ENCODE measurements around the gene BICD2.
A peak's percentile ranks its signal among the peaks of the same experiment; 100 is the strongest.

The BICD2 gene

DNA sequence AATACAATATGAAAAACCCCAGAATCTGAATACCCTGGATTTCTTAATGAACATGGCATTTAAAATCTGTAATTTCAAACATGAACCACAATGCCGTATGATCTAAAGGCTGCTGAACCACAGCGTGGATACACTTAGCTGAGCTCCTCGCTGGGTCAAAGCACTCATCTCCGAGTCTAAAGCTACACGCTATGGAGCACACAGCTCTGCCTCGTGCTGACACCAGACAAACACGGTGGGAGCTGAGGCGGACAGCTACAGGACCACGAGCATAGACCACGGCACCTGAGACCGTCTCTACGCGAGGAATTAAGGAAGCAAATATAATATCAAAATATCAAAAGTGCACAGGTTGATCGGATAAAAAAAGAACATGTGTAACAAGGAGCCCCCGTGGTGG lies 51.9 kb downstream of the BICD2 start:
- DNase-seq = no peak

DNA sequence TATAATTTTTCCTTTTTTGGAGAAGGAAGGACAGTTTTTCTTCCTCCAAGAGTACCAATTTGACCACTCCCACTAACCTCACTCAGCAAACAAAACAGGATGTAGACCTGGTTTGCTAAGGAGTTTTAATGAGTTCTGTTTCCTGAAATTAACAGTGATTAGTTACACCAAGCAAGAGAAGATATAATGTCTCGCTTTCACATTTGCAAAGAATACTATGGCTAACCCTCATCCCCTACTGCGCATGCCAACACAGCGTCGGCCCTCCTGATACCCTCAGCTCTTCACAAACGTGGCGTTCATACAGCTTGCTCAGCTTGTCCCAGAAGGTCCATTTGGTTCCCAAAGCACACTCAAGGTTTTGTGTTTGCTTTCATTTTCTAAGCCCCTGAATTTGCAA lies 52.8 kb downstream of the BICD2 start:
- no peak for DNase-seq

DNA sequence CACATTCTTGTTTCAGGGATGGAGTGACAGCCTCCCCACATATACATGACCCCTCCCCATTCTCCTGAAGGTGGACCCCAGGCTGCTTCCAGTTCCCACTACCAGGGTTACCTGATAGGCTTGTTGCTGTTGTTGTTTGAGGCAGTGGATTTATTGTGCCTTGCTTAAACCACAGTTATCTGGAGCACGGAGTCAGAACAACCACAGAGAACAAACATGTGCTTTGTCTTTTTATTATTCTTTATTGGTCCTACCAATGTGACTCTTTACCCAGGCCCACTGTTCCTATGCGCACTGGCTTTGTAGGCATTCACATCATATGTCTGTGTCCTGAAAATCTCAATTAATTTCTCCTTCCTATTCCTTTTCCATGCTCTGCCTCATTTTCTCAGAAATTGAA lies 53.5 kb downstream of the BICD2 start:
- no peak for DNase-seq

DNA sequence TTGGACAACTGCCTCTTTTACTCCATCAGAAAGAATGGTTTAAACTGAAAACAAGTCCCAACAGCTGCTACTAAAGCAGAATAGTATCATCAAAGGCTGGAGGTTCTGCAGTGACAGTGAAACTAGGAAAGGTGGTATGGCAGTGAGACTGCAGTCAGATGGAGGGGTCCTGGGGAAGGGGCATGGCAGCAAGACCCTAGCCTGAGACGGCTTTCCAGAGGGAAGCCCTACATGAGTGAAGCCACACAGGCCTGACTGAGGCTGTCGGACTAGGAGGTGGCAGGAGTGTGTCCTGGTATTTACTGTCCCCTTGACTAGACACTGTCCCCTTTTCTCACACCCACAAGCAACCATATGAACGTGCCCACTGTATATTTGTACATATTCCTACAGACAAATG lies 54.3 kb downstream of the BICD2 start:
- DNase-seq = no peak

DNA sequence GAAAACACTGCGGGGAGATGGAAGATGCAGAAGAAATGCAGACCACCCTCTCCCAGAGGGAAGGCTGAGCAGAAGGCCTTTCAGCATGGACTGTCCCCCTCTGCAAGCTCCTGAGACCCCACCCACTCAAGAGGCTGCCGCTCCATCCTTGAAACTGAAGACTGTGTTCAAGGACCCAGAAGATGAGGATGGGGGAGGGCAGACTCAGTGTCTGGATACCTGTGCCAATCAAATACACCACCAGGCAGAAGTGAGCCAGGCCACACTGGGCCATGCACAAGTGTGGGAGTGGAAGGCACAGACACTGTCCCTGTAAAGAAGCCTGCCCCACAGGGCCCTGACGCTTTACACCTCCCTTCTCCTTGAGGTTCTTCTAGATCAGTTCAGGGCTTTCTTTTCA lies 54.7 kb downstream of the BICD2 start:
- no peak for DNase-seq

DNA sequence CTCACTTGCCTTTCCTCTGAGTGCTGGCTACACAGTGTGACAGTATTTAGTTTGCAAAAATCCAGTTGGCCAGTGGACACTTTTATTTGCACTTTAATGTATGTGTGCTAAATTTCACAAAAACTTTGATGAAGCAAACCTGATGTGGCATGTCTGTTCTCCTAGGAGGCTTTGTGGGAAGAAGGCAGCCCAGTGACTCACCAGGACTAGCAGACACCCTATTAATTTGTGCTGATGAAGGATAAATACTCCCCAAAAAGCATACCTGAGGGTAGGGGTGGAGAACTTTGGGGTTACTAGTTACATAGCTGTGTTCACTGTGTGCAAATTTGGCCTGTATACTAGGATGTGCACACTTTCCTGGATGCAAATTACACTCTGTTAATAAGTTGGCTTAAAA lies 55.4 kb downstream of the BICD2 start:
- DNase-seq = no peak

DNA sequence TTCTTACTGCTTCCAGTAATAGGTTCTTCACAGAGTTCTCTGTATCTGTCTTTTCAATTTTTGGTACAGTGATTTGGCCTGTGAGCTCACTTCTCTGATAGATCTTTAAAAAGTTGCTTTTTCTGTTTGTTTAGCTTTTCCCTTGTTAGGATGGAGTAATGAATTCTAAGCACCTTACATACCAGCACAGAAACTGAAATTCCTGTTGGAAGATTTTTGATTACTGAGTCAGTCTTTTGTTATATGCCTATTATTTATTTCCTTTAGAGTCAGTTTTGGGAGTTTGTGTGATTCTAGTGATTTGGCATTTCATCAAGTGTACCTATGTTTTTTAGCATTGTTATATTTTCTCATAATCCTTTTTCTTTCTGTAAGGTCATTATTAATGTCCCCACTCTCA lies 57.1 kb downstream of the BICD2 start:
- DNase-seq = no peak

- DNase-seq = no peak
Observed at GRCh38 chr9:92706218-92706940, 58.3 kb downstream of the BICD2 start.

DNA sequence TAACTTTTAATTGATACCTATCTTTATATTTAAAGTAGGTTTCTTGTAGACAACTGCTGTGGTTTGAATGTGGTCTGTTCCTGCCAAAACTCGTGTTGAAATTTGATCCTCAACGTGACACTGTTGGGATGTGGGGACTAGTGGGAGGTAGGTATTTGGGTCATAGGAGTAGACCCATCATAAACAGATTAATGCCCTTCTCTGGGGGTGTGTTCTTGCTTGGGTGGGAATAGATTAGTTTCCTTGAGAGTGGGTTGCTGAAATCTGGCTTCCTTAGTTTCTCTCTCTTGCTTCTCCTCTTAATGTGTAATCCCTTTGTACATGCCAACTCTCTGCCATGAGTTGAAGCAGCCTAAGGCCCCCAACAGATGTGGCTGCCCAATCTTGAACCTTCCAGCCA lies 60.1 kb downstream of the BICD2 start:
- no peak for DNase-seq

DNA sequence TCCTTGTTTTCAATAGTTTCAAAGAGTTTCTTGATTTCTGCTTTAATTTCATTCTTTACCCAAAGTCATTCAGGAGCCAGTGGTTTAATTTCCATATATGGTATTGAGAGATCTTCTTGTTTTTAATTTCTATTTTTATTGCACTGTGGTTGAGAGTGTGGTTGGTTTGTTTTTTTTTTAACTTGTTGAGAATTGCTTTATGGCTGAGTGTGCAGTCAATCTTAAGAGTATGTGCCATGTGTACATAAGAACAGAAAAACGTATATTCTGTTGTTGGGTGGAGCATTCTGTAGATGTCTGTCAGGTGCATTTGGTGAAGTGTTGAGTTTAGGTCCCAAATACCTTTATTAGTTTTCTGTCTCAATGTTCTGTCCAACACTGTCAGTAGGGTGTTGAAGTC lies 68.0 kb downstream of the BICD2 start:
- DNase-seq = no peak

DNA sequence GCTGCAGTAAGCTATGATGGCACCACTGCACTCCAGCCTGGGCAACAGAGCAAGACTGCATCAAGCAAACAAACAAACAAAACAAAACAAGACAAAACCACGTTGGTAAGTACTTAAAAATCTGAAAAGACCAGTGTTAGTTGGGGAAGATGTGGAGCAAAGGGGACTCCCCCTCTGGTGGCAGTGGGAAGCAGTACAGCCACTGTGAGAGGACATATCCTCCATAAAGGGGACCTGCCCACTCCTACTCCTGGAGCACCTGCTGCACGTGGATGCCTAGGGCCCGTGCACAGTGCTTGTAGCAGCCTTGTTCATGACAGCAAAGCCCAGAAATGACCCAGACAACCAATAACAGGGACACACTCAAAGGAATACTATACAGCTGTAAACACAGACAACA lies 77.7 kb downstream of the BICD2 start:
- DNase-seq = no peak

GRCh38 chr9:92685022-92685421 lies 79.6 kb downstream of the BICD2 start:
- no peak for DNase-seq

DNA sequence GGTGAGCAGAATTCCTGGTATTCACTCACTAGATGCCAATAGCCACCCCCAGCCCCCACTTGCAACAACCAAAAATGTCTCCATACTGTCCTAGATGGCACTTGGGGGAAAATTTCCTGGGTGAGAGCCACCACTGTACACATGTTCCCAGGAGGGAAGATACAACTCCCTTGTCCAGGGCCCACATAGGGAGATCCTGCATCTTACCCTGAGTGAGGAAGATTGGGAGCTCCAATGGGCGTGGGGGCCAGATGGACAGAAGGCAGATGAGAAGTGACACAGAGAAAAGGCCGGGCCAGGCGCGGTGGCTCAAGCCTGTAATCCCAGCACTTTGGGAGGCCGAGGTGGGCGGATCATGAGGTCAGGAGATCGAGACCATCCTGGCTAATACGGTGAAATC lies 82.4 kb downstream of the BICD2 start:
- no peak for DNase-seq

- DNase-seq = no peak
Observed at GRCh38 chr9:92680166-92681119, 84.2 kb downstream of the BICD2 start.

DNA sequence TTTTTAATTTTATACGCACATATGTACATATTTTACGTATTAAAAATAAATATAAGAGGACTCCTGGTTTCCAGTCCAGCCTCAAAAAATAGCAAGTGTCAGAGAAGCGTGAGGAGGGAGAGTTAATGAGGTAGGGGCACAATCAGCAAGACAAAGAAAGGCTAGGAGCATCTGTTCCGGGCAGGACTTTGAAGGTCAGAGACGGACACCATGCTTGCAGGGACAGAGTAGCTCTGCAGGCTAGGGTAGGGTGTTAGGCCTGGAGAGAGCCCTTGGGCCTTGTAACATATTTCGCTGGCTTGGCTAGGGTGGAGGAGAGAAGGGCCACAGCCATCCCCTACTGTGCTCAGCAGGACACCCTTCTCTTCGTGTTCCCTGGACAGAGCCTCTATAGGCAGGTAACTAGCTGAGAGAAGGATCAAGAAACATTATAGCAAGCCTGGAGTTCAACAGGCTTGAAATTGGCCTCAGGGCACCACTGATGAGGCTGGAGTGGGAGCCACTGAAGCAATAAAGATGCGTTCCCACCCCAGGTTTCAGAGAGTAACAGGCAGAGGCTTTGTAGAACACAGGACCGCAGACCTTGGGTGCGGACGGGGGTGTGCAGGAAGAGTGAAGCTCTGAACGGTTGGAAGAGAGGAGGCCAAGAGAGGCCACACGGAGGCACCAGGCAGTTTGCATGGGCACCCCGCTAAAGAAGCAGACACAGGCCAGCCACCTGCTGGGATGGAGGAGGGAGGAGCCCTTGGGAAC lies 85.0 kb downstream of the BICD2 start:
- no peak for DNase-seq

DNA sequence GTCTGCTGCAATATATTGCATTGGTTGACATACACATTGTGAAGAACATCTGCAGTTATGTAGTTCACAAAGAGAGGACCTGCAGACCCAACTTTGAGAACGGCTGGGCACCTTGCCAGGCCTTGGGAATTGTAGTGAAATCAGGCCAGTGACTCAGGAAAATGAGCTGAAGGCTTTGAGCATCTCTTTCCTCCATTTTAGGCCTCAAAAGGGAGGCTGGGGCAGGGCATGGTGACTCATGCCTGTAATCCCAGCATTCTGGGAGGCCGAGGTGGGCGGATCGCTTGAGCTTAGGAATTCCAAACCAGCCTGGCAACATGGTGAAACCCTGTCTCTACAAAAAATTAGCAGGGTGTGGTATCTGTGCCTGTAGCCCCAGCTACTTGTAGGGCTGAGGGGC lies 93.3 kb downstream of the BICD2 start:
- DNase-seq = no peak

DNA sequence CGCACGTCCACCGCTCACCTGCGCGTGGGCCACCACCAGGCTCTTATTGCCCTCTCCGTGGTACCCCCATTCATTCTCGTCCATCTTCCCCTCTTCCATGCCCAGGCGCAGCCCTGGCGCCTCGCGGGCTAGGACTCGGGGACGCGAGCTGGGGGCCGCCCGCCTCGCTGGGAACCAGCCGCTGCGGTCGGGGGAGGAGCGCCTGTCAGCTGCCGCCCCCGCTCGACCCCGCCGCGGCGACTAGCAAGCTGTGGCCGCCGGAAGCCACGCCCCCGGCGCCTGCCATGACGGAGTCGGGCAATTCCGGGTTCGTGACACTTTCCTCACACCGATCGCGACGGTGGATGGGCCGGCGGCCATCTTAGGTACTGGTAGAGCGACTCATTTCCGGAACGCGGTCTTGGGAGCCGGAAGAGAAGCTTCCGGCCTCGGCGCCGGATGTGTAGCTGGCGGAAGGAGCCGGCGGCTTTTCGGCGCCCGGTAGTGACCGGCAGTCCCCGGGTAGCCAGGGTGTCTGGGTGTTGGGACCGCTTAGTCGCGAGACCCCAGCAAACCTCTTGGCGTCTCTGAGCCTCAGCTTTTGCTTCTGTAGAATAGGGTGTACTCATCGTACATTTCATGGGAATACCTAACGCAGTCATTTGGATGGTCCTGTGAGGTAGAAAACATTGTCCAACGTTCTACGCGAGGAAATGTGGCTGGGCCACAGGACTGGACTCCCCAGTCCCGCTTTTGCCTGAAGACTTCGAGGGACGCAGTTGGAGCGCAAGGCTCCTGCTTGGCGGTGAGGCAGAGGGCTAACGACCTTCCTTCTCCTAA lies 94.5 kb downstream of the BICD2 start, which contains the start of gene IPPK:
IPPK (minus strand) TSS at position 242 of the 819 bp plus-strand sequence; CDS start at position 99, 143 bp downstream.
- peak; percentile 98 for DNase-seq

GRCh38 chr9:92669527-92669889 lies 95.1 kb downstream of the BICD2 start:
- DNase-seq = peak; percentile 29

- peak; percentile 57 for DNase-seq
Observed at GRCh38 chr9:92668746-92669526, 95.7 kb downstream of the BICD2 start.

- no peak for DNase-seq
Observed at GRCh38 chr9:92666912-92667532, 97.6 kb downstream of the BICD2 start.

GRCh38 chr9:92666236-92666635 lies 98.4 kb downstream of the BICD2 start:
- DNase-seq = peak; percentile 1
